ENCODE measurements around the gene ZNF600. TPM values are rescaled to one million over a fixed set of nuclear protein-coding genes. Genes with fewer than 3 reads are reported as not detected.
A peak's percentile ranks its signal among the peaks of the same experiment; 100 is the strongest.
"Not testable (repeated sequence)": the region's sequence is repeated elsewhere in the genome, so short reads cannot be mapped to it uniquely, and the experiment has no call there.

Gene ZNF600
- total RNA-seq (7.1 TPM), polyA plus RNA-seq (17.3 TPM)
- long read RNA-seq, donor 1: 0 reads
- long read RNA-seq, donor 2: 0 reads
- long read RNA-seq, donor 3, partial matches to known transcripts: 0 of 2 reads
- long read RNA-seq, donor 3, other reads (novel, unspliced or antisense): 0 of 2 reads
- long read RNA-seq, donor 4: 0 reads
- long read RNA-seq, donor 5, partial matches to known transcripts: 0 of 1 reads
- long read RNA-seq, donor 5, other reads (novel, unspliced or antisense): 0 of 1 reads
- long read RNA-seq, donor 6: 0 reads
- long read RNA-seq, donor 7, partial matches to known transcripts: 0 of 2 reads
- long read RNA-seq, donor 7, other reads (novel, unspliced or antisense): 0 of 2 reads
- long read RNA-seq, donor 8: 0 reads
- long read RNA-seq, donor 9: 0 reads
- long read RNA-seq, donor 10: 0 reads

DNA sequence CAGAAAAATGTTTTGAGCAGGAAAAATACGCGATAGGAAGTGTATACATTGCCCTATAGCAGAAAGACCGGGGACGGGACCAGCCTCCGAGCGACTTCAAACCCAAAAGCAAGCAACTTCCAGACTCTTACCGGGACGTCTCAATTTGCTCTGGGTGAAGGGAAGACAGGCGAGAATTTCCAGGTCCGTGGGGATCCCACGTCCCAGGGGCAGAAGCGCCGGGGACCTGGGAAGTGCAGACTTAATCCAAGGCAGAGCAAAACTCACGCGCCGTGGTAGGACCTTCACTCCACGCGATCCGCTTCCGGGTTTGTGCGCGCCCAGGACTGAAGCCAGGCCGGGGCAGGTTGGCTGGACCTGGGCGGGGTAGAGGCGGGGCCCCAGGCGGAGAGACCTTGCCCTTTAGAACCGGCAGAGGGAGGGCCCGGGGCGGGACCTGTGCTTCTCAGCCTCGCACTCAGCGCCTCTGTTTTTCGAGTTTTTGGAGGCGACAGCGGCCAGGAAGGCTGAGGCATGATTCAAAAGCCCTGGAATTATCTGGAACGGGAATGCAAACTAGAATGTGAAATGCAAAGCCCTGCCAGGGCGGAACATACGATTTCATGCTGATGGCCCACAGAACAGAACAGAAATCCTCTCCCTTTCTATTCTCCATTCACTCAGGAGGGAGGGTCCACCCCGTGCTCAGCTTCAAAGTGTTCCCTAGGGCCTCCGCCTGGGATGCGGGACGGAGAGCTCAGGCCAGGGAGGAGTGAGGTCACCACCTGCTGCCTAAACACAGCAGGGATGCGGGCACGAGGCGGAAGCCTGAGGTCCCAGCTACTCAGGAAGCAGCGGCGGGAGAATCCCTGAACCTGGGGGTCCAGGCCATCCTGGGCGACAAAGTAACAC lies at the start of gene ZNF600:
TSS of gene ZNF600 (minus strand) at position 328 of the 891 bp plus-strand sequence. CDS start 7,903 bp downstream, outside the sequence.
- peak within 1 kb of the TSS; percentile 54 to 75 for H3K4me3 ChIP-seq (ENCODE audit: low read length in 2 of 2)
- not testable (repeated sequence) for H3K36me3 ChIP-seq (ENCODE audit: control insufficient read depth in 2 of 2, insufficient read depth in 2 of 2, low read length in 1 of 2); H3K27me3 ChIP-seq (ENCODE audit: control insufficient read depth in 2 of 2, insufficient read depth in 1 of 2, low read length in 1 of 2); H3K4me1 ChIP-seq (ENCODE audit: control insufficient read depth in 2 of 2, insufficient read depth in 2 of 2, low read length in 2 of 2); H3K9me3 ChIP-seq (ENCODE audit: control insufficient read depth in 2 of 2, insufficient read depth in 1 of 2, low read length in 1 of 2)
- peak; percentile 11 to 78 (median 35) for DNase-seq (ENCODE audit: low read depth in 6 of 9, low spot score in 9 of 9)
- WGBS: 1% methylated on average over 47 of the region's 47 CpGs
- peak within 1 kb of the TSS in 1 of 2 donors; percentile 68 for H3K27ac ChIP-seq (ENCODE audit: low read depth in 1 of 2, low read length in 1 of 2)

DNA sequence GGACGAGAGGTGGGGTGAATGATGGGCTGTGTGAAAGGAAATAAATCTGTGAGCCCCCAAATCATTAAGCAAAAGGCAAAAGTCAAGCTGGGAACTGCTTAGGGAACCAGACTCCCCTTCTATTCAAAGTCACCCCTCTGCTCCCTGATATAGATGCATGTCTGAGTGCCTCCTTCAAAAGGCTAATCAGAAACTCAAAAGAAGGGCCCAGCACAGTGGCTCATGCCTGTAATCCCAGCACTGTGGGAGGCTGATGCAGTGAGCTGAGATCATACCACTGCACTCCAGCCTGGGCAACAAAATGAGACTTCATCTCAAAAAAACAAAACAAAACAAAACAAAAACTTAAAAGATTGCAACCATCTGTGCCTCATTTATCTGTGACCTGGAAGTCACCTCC lies 47.7 kb upstream of the ZNF600 start:
- not testable (repeated sequence) for H3K36me3 ChIP-seq (ENCODE audit: control insufficient read depth in 2 of 2, insufficient read depth in 2 of 2, low read length in 1 of 2); H3K27me3 ChIP-seq (ENCODE audit: control insufficient read depth in 2 of 2, insufficient read depth in 1 of 2, low read length in 1 of 2); H3K4me1 ChIP-seq (ENCODE audit: control insufficient read depth in 2 of 2, insufficient read depth in 2 of 2, low read length in 2 of 2); DNase-seq (ENCODE audit: low read depth in 6 of 9, low spot score in 9 of 9); H3K27ac ChIP-seq (ENCODE audit: low read depth in 1 of 2, low read length in 1 of 2); H3K4me3 ChIP-seq (ENCODE audit: low read length in 2 of 2)
- 88% methylated on average over 1 of the region's 1 CpG for WGBS
- H3K9me3 ChIP-seq (ENCODE audit: control insufficient read depth in 2 of 2, insufficient read depth in 1 of 2, low read length in 1 of 2): peaks cover 4 to 11% of the 10 kb centered on the region in 2 donors

DNA sequence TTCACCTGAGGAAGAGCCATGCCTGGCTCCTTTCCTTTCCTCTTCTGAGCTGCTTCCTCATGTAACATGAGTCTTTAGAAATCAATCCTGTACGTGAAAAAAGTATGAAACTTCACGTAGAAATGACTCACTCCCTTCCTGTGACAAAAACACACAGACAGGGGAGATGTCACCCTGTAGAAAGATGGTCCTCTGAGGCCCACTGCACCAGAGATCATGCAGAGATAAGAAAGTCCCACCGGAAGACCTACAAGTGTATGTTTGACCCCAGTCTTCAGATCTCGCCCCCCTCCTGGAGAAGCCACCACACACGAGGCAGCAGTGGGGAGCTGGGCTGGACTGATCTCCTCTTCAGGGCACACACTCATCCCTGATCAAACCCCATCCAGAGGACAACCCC lies 47.0 kb upstream of the ZNF600 start:
- DNase-seq (ENCODE audit: low read depth in 6 of 9, low spot score in 9 of 9); H3K4me1 ChIP-seq (ENCODE audit: control insufficient read depth in 2 of 2, insufficient read depth in 2 of 2, low read length in 2 of 2); H3K27me3 ChIP-seq (ENCODE audit: control insufficient read depth in 2 of 2, insufficient read depth in 1 of 2, low read length in 1 of 2); H3K9me3 ChIP-seq (ENCODE audit: control insufficient read depth in 2 of 2, insufficient read depth in 1 of 2, low read length in 1 of 2); H3K27ac ChIP-seq (ENCODE audit: low read depth in 1 of 2, low read length in 1 of 2); H3K4me3 ChIP-seq (ENCODE audit: low read length in 2 of 2); H3K36me3 ChIP-seq (ENCODE audit: control insufficient read depth in 2 of 2, insufficient read depth in 2 of 2, low read length in 1 of 2): not testable (repeated sequence)
- WGBS: 77% methylated on average over 5 of the region's 5 CpGs

DNA sequence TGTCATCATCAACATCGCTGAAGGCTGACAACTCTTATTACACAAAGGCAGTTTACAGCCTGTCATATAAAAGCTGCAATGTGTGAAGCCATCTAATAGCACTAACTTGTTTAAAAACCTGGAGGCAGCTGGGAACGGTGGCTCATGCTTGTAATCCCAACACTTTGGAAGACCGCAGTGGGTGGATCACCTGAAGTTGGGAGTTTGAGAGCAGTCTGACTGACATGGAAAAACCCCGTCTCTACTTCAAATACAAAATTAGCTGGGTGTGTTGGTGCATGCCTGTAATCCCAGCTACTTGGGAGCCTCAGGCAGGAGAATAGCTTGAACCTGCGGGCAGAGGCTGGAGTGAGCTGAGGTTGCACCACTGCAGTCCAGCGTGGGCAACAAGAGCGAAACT lies 43.3 kb upstream of the ZNF600 start:
- not testable (repeated sequence) for H3K4me3 ChIP-seq (ENCODE audit: low read length in 2 of 2); DNase-seq (ENCODE audit: low read depth in 6 of 9, low spot score in 9 of 9); H3K27ac ChIP-seq (ENCODE audit: low read depth in 1 of 2, low read length in 1 of 2); H3K36me3 ChIP-seq (ENCODE audit: control insufficient read depth in 2 of 2, insufficient read depth in 2 of 2, low read length in 1 of 2); H3K27me3 ChIP-seq (ENCODE audit: control insufficient read depth in 2 of 2, insufficient read depth in 1 of 2, low read length in 1 of 2); H3K4me1 ChIP-seq (ENCODE audit: control insufficient read depth in 2 of 2, insufficient read depth in 2 of 2, low read length in 2 of 2)
- peaks cover 1 to 18% of the 10 kb centered on the region in 2 donors for H3K9me3 ChIP-seq (ENCODE audit: control insufficient read depth in 2 of 2, insufficient read depth in 1 of 2, low read length in 1 of 2)
- 89% methylated on average over 7 of the region's 7 CpGs for WGBS

DNA sequence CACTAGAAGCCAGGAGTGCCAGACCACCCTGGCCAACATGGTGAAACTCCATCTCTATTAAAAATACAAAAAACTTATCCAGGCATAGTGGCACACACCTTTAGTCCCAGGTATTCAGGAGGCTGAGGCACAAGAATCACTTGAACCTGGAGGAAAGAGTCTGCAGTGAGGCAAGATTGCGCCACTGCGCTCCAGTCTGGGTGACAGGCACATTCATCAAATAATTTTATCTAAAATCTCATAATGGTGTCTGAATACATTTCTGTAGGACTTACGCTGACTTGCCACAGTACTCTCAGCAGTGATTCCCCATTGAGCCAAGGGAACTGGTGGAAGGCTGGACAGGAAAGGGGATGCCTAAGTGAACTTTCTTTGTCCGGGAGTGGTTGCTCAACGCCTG lies 39.2 kb upstream of the ZNF600 start:
- H3K4me3 ChIP-seq (ENCODE audit: low read length in 2 of 2): no peak overlapping the region
- no peaks in the 10 kb centered on the region for H3K36me3 ChIP-seq (ENCODE audit: control insufficient read depth in 2 of 2, insufficient read depth in 2 of 2, low read length in 1 of 2)
- peaks cover 0 to 28% of the 10 kb centered on the region in 2 donors for H3K9me3 ChIP-seq (ENCODE audit: control insufficient read depth in 2 of 2, insufficient read depth in 1 of 2, low read length in 1 of 2)
- no peaks in the 10 kb centered on the region for H3K27me3 ChIP-seq (ENCODE audit: control insufficient read depth in 2 of 2, insufficient read depth in 1 of 2, low read length in 1 of 2)
- H3K4me1 ChIP-seq (ENCODE audit: control insufficient read depth in 2 of 2, insufficient read depth in 2 of 2, low read length in 2 of 2): peaks cover 0 to 1% of the 10 kb centered on the region in 2 donors
- WGBS: 97% methylated on average over 5 of the region's 5 CpGs
- no peak overlapping the region for H3K27ac ChIP-seq (ENCODE audit: low read depth in 1 of 2, low read length in 1 of 2)
- DNase-seq (ENCODE audit: low read depth in 6 of 9, low spot score in 9 of 9): no peak

DNA sequence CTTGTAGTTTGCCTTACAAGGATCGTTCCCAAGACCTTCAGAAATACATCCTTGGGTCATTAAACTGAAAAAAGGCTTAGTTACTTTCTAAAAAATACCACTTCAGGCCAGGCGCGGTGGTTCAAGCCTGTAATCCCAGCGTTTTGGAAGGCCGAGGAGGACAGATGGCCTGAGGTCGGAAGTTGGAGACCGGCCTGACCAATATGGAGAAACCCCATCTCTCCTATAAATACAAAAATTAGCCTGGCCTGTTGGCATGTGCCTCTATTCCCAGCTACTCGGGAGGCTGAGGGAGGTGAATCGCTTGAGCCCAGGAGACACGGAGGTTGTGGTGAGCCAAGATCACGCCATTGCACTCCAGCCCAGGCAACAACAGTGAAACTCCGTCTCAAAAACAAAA lies 37.1 kb upstream of the ZNF600 start:
- no peak for DNase-seq (ENCODE audit: low read depth in 6 of 9, low spot score in 9 of 9)
- Histone ChIP-seq H3K4me3 (ENCODE audit: low read length in 2 of 2) (no peak overlapping the region), H3K27ac (ENCODE audit: low read depth in 1 of 2, low read length in 1 of 2) (no peak overlapping the region), H3K27me3 (ENCODE audit: control insufficient read depth in 2 of 2, insufficient read depth in 1 of 2, low read length in 1 of 2) (no peaks in the 10 kb centered on the region), H3K36me3 (ENCODE audit: control insufficient read depth in 2 of 2, insufficient read depth in 2 of 2, low read length in 1 of 2) (no peaks in the 10 kb centered on the region), H3K9me3 (ENCODE audit: control insufficient read depth in 2 of 2, insufficient read depth in 1 of 2, low read length in 1 of 2) (peaks cover 0 to 28% of the 10 kb centered on the region in 2 donors), H3K4me1 (ENCODE audit: control insufficient read depth in 2 of 2, insufficient read depth in 2 of 2, low read length in 2 of 2) (peaks cover 0 to 3% of the 10 kb centered on the region in 2 donors)
- WGBS: 98% methylated on average over 12 of the region's 12 CpGs

DNA sequence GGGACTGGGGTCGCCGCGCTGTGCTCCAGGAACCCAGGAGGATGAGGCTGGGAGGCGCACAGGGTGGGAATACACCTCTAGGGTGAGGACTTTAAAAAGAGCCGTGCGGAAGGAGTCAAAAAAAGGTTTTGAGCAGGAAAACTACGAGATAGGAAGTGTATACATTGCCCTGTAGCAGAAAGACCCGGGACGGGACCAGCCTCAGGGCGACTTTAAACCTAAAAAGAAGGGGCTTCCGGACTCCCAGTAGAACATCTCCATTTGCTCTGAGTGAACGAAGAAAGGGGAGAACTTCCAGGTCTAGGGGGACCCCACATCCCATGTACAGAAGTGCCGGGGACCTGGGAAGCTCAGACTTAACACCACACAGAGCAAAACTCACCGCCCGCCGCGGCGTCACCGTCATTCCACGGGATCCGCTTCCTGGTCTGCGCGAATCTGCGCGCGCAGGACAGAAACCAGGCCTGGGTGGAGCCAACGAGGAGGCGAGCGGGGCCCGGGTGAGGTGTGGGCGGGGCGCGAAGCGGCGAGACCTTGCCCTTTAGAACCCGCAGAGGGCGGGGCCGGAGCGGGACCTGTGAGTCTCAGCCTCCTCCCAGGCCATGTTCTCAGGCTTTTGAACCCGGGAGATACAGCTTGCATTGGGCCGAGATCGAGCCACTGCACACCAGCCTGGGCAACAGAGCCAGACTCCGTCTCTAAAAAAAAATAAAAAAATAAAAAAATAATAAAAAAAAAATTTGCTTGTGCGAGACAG lies 34.8 kb upstream of the ZNF600 start, which contains the start of gene ZNF28:
TSS of gene ZNF28 (minus strand) at position 430 of the 757 bp plus-strand sequence. CDS start 3,675 bp downstream, outside the sequence.
- peak in 8 of 9 donors; percentile 6 to 64 (median 20) for DNase-seq (ENCODE audit: low read depth in 6 of 9, low spot score in 9 of 9)
- not testable (repeated sequence) for H3K4me1 ChIP-seq (ENCODE audit: control insufficient read depth in 2 of 2, insufficient read depth in 2 of 2, low read length in 2 of 2); H3K27me3 ChIP-seq (ENCODE audit: control insufficient read depth in 2 of 2, insufficient read depth in 1 of 2, low read length in 1 of 2)
- peak within 1 kb of the TSS; percentile 59 to 61 for H3K4me3 ChIP-seq (ENCODE audit: low read length in 2 of 2)
- H3K27ac ChIP-seq (ENCODE audit: low read depth in 1 of 2, low read length in 1 of 2): peak within 1 kb of the TSS; percentile 11 to 18
- H3K9me3 ChIP-seq (ENCODE audit: control insufficient read depth in 2 of 2, insufficient read depth in 1 of 2, low read length in 1 of 2): peaks cover 0 to 23% of the 10 kb centered on the region in 2 donors
- WGBS: 3% methylated on average over 38 of the region's 44 CpGs
- peaks cover 2 to 13% of the 10 kb centered on the region in 2 donors for H3K36me3 ChIP-seq (ENCODE audit: control insufficient read depth in 2 of 2, insufficient read depth in 2 of 2, low read length in 1 of 2)

DNA sequence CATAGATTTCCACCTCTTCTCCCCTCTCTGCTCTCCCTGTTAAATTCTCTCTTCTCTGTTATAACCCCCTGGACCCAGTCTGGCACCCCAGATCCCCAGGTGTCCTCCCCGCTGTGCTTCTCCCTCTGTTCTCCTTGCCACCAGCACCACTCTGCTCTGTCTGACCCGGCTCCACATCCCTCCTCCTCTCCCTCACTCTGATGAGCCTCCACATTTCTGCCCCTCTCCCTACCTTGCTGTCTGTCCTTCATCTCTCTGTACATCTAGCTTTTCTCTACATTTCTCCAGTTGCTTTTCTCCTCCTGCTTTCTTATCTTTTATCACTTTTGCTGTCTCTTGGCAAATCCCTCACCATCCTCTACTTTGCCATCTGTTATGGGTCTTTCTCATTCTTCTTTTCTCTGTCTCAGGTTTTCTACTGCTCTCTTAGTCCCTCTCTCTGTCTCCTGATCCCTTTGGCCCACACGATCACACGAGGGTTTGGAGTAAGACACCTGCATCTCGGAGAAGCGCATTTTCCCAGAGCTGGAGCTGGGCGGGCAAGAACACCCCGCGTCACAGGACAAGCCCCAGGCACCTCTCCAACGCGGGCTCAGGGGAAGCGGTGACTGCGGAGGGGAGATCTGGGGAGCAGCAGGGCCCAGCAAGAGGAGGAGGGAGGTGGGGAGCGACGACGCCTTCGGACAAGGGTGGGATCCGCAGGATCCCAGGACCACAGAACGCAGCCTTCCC lies 34.0 kb upstream of the ZNF600 start:
- H3K27ac ChIP-seq (ENCODE audit: low read depth in 1 of 2, low read length in 1 of 2); H3K27me3 ChIP-seq (ENCODE audit: control insufficient read depth in 2 of 2, insufficient read depth in 1 of 2, low read length in 1 of 2); H3K4me1 ChIP-seq (ENCODE audit: control insufficient read depth in 2 of 2, insufficient read depth in 2 of 2, low read length in 2 of 2): not testable (repeated sequence)
- 12% methylated on average over 19 of the region's 19 CpGs for WGBS
- Histone ChIP-seq H3K9me3 (ENCODE audit: control insufficient read depth in 2 of 2, insufficient read depth in 1 of 2, low read length in 1 of 2) (peaks cover 0 to 17% of the 10 kb centered on the region in 2 donors), H3K36me3 (ENCODE audit: control insufficient read depth in 2 of 2, insufficient read depth in 2 of 2, low read length in 1 of 2) (peaks cover 2 to 20% of the 10 kb centered on the region in 2 donors), H3K4me3 (ENCODE audit: low read length in 2 of 2) (peak overlapping the region; percentile 59 to 61)
- peak in 3 of 9 donors; percentile 0 to 28 (median 1) for DNase-seq (ENCODE audit: low read depth in 6 of 9, low spot score in 9 of 9)
